GM21528 (cell line): ENCODE results near the gene ACSS1.

Experiments used
- ATAC-seq: cut with Tn5 transposase; IDR thresholded peaks from one replicate; pipeline ENCODE4 v1.9.1; 2021; ENCODE audit warnings: mild to moderate bottlenecking, moderate library complexity; ENCODE audit not compliant: unreplicated experiment, low FRiP score

The ACSS1 gene

GRCh38 chr20:25033265-25033923, 24.5 kb downstream of the ACSS1 start:
- no peak for ATAC-seq

- ATAC-seq: no peak
Measured at GRCh38 chr20:25032478-25033264, 25.3 kb downstream of the ACSS1 start.

GRCh38 chr20:25032065-25032477, 25.9 kb downstream of the ACSS1 start:
- ATAC-seq: no peak

GRCh38 chr20:25031241-25031640, 26.7 kb downstream of the ACSS1 start:
- no peak for ATAC-seq

GRCh38 chr20:25030649-25031207, 27.2 kb downstream of the ACSS1 start:
- ATAC-seq: no peak

- no peak for ATAC-seq
Measured at GRCh38 chr20:25030007-25030648, 27.8 kb downstream of the ACSS1 start.

GRCh38 chr20:25025986-25026605, 31.8 kb downstream of the ACSS1 start:
- no peak for ATAC-seq

- ATAC-seq: no peak
Measured at GRCh38 chr20:25025091-25025861, 32.7 kb downstream of the ACSS1 start.

- ATAC-seq: no peak
Measured at GRCh38 chr20:25024171-25024570, 33.8 kb downstream of the ACSS1 start.

GRCh38 chr20:25023356-25023755, 34.6 kb downstream of the ACSS1 start:
- ATAC-seq: no peak

- no peak for ATAC-seq
Measured at GRCh38 chr20:25022680-25023079, 35.3 kb downstream of the ACSS1 start.

GRCh38 chr20:25021336-25021735, 36.6 kb downstream of the ACSS1 start:
- ATAC-seq: no peak

- no peak for ATAC-seq
Measured at GRCh38 chr20:25020901-25021301, 37.0 kb downstream of the ACSS1 start.

- ATAC-seq: no peak
Measured at GRCh38 chr20:25020345-25020744, 37.6 kb downstream of the ACSS1 start.

- ATAC-seq: no peak
Measured at GRCh38 chr20:25019381-25020155, 38.4 kb downstream of the ACSS1 start.

GRCh38 chr20:25018841-25019240, 39.1 kb downstream of the ACSS1 start:
- ATAC-seq: no peak

GRCh38 chr20:25018425-25018824, 39.5 kb downstream of the ACSS1 start:
- ATAC-seq: no peak

GRCh38 chr20:25017257-25017803, 40.6 kb downstream of the ACSS1 start:
- no peak for ATAC-seq

- ATAC-seq: no peak
Measured at GRCh38 chr20:25016471-25016870, 41.5 kb downstream of the ACSS1 start.
